GM12874 (cell line): ENCODE results near the gene EML6.

Experiments
- TF ChIP-seq, protein P1 (sequence below): IDR thresholded peaks from 2 replicates; pipeline ENCODE4 v1.5.1; 2011; ENCODE audit warnings: low read depth, mild to moderate bottlenecking, control low read depth, low read length, moderate library complexity; ENCODE audit not compliant: insufficient read depth

The EML6 gene

DNA sequence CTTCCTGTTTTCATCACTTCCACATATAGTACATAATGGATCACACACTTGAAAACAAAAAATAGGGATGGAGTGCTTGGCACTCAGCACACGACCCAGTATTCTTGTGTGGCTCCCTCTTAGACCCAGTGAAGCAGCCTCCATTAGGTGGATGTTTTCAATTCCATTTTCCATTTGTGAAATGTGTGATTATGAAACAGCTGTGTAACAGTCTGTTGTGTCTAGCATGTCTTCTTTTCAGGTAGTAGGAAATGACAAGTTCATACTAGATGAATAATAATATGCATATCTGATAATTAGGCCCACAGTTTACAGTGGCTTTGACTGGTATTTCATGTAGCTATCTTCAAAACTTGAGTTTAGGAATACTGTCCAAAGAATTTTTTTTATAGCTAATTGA is 35.5 kb downstream of the EML6 start:
- TF ChIP-seq, protein P1, sequence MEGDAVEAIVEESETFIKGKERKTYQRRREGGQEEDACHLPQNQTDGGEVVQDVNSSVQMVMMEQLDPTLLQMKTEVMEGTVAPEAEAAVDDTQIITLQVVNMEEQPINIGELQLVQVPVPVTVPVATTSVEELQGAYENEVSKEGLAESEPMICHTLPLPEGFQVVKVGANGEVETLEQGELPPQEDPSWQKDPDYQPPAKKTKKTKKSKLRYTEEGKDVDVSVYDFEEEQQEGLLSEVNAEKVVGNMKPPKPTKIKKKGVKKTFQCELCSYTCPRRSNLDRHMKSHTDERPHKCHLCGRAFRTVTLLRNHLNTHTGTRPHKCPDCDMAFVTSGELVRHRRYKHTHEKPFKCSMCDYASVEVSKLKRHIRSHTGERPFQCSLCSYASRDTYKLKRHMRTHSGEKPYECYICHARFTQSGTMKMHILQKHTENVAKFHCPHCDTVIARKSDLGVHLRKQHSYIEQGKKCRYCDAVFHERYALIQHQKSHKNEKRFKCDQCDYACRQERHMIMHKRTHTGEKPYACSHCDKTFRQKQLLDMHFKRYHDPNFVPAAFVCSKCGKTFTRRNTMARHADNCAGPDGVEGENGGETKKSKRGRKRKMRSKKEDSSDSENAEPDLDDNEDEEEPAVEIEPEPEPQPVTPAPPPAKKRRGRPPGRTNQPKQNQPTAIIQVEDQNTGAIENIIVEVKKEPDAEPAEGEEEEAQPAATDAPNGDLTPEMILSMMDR: no peak

DNA sequence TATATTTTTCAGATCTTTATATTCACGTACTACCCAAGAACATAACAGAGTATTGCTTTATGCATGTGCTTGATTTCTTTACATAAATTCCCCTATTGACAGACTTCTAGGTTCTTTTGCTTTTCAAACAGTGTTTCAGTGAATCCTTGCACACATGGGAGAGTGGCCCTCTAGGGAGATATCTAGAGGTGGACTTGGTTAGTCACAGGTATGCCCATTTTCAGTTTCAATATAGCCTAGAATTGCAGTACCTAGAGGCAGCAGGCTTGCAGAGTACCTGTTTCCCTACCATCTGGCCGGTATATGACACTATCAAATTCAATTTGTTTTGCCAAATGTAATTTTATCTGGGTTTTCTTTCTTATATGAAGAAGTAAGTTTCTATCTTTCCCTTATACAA is 36.8 kb downstream of the EML6 start:
- TF ChIP-seq, protein P1: no peak

DNA sequence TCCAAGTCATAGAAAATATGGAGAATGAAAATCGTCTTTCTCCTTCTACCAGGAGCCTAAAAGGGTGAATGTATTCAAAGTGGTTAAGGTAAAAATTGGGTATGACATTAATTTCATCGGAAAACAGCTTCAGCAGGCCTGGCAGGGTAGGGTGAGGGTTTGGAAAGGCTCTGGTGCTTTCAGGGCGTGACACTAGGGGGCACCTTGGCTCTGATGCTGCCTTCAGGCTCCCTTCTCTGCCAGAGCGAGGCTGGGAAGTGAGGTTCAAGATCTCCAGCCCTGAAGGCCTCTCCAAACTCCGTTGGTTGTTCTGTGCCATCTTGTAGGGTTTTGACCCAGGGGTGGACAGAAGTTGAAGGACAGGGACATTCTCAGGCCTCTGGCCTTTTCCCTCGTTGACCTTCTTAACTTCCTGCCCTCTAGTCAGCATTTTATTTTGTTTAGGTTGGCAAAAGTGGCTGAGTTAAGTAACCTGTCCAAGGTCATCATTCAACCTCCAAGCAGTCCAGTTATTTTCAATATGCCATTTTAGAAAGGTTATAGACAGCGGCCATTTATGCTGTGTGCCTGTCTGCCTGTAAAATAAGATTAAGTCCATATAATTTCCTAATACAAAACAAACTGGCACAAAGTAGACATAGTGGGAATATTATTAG is 40.3 kb downstream of the EML6 start:
- TF ChIP-seq, protein P1: peak; percentile 59

- TF ChIP-seq, protein P1: no peak
These were observed 44.5 kb downstream of the EML6 start for GRCh38 chr2:54767921-54768320.

DNA sequence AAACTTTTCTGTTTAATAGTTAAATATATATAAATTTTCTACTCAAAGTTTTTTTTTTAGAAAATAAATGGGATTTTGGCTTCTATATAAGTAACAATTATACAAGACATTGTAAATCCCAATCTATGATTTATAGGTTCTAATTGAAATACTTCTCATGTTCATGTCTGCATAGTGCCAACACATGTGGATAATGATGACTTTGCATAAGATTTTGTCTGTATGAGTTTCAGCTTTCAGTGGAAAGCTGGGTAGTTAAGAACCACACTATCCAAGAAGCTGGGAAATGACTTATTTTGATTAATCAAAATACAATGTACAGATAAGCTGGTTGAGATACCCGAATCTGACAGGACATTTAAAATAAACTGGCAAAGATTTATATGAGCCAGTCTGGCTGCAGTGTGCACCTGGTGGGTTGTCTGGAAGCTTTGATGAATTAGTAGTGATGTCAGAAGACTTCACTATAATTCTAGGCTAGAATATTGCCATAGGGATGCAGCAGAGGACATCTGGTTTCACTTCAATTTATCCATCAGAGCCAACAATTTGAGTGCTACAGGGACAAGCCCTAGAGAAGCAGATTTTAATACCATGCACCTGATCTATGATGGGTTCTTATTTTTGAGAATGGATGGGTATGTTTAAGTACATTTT is 45.4 kb downstream of the EML6 start:
- TF ChIP-seq, protein P1: no peak

DNA sequence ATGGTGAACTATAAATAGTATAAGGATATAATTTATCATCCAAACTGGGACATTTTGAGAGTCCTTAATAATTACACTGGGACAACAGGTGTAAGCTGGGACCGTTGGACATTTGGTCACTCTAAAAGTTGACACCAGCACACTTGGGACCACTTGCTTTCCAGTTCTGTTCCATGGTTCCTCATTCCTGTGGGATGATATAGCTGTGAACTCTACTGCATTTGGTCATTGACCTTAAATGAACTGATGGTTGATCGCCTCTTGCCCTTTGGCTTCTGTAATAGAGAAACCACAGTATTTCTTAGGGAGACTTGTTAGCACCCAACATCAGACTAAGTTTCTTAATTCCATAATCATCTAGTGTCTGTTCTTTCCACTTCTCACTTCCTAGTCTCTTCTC is 46.7 kb downstream of the EML6 start:
- TF ChIP-seq, protein P1: no peak

DNA sequence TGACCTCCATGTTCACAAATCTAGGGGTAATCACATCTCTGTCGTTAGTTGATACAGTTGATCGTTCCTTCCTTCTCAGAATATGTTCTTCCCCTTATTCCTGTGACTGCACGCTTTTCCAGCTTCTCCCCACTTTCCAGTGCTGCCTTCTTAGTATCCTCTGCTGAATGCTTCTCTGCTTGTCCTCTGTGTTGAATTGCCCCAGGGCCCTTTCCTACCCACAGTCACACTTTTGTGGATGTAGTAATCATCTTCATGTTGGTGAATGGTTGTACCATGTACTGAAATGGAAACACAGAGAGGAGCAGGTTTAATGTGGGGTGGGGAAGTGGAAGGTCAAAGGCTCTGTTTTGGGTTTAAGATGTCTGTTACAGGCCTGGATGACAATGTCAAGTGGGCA is 47.2 kb downstream of the EML6 start:
- TF ChIP-seq, protein P1: no peak
